CD4-positive, alpha-beta T cell treated with Interleukin-12 subunit alpha and Interleukin-12 subunit beta, for 1 hour (primary cell): ENCODE data around the gene DNAAF9.

Source experiments
- DNase-seq: peaks from one replicate; pipeline ENCODE4 v3.0.0-alpha.2; 2020

DNAAF9 gene

GRCh38 chr20:3364323-3365013 lies 43.0 kb downstream of the DNAAF9 start:
- no peak for DNase-seq

GRCh38 chr20:3360752-3361151 lies 46.7 kb downstream of the DNAAF9 start:
- no peak for DNase-seq

- DNase-seq = no peak
These were observed 48.7 kb downstream of the DNAAF9 start for GRCh38 chr20:3358676-3359340.
